Stimulated activated naive CD4-positive, alpha-beta T cell (primary cell): ENCODE data around the gene TRIM33.
"Not testable (repeated sequence)": the region's sequence is repeated elsewhere in the genome, so short reads cannot be mapped to it uniquely, and the experiment has no call there.

Experiments used
- DNase-seq, 6 experiments: peaks; one replicate each; lab custom pipeline; 2025; lab: John Stamatoyannopoulos, UW

Gene TRIM33

GRCh38 chr1:114510274-114511031, 550 bp downstream of the TRIM33 start:
- DNase-seq, result peak; percentile 34 to 69 (median 52)

GRCh38 chr1:114509596-114510273, 1.3 kb downstream of the TRIM33 start:
- peak in 1 of 6 experiments; percentile 29 for DNase-seq

GRCh38 chr1:114508386-114508898, 2.6 kb downstream of the TRIM33 start:
- DNase-seq, result no peak

- DNase-seq, result no peak
These were observed 3.5 kb downstream of the TRIM33 start for GRCh38 chr1:114507513-114507912.

GRCh38 chr1:114505148-114505561, 5.8 kb downstream of the TRIM33 start:
- DNase-seq, result no peak

- DNase-seq, result no peak
These were observed 7.0 kb downstream of the TRIM33 start for GRCh38 chr1:114503916-114504422.

GRCh38 chr1:114502080-114502479, 8.9 kb downstream of the TRIM33 start:
- DNase-seq, result no peak

GRCh38 chr1:114499478-114499877, 11.5 kb downstream of the TRIM33 start:
- DNase-seq, result no peak

- DNase-seq, result no peak
These were observed 14.9 kb downstream of the TRIM33 start for GRCh38 chr1:114496089-114496488.

GRCh38 chr1:114495486-114495885, 15.5 kb downstream of the TRIM33 start:
- DNase-seq, result no peak

GRCh38 chr1:114492978-114493377, 18.0 kb downstream of the TRIM33 start:
- DNase-seq, result no peak

GRCh38 chr1:114490274-114490693, 20.7 kb downstream of the TRIM33 start:
- no peak for DNase-seq

GRCh38 chr1:114488739-114489138, 22.3 kb downstream of the TRIM33 start:
- DNase-seq, result no peak

- DNase-seq, result no peak
These were observed 25.7 kb downstream of the TRIM33 start for GRCh38 chr1:114485286-114485685.

GRCh38 chr1:114482585-114482984, 28.4 kb downstream of the TRIM33 start:
- DNase-seq, result peak in 4 of 6 experiments; percentile 8 to 23 (median 20)

- not testable (repeated sequence) for DNase-seq
These were observed 31.4 kb downstream of the TRIM33 start for GRCh38 chr1:114479636-114480035.

GRCh38 chr1:114479134-114479533, 31.9 kb downstream of the TRIM33 start:
- DNase-seq, result no peak

GRCh38 chr1:114473796-114474195, 37.2 kb downstream of the TRIM33 start:
- no peak for DNase-seq

GRCh38 chr1:114472408-114472807, 38.6 kb downstream of the TRIM33 start:
- no peak for DNase-seq

- DNase-seq, result no peak
These were observed 40.3 kb downstream of the TRIM33 start for GRCh38 chr1:114470681-114471080.

- DNase-seq, result no peak
These were observed 42.1 kb downstream of the TRIM33 start for GRCh38 chr1:114468710-114469468.

- peak in 1 of 6 experiments; percentile 7 for DNase-seq
These were observed 43.0 kb downstream of the TRIM33 start for GRCh38 chr1:114468047-114468446.
